ENCODE results near the gene UBXN1. TPM values are rescaled to one million over a fixed set of nuclear protein-coding genes. Genes with fewer than 3 reads are reported as not detected.

The UBXN1 gene
- total and polyA plus RNA-seq, 10 of the 15 experiments (the other 5 are each of a cell fraction or from before 2014, with no cell fraction given): 7.0 to 173 (median 106) TPM

- RAD21 ChIA-PET (ENCODE audit: unreplicated experiment): no interaction called here
- in situ Hi-C loops (cut with MboI) (no loop called here), intact Hi-C loops (cut with micrococcal nuclease; ENCODE audit: unreplicated experiment) (no loop called here)
- FAIRE-seq (no peak), ATAC-seq (no peak), DNase-seq (ENCODE audit: low read depth, low spot score) (no peak)
- SMC1A ChIA-PET (ENCODE audit: uncharacterized antibody, unreplicated experiment): interaction anchor here (1.4 kb wide), 1 partner anchor 50 kb away, joined by 4 read pairs; no protein-coding TSS in a partner anchor
- Histone ChIP-seq H4K20me1 (ENCODE audit: control insufficient read depth, insufficient read depth) (no peaks in the 10 kb centered on the region; the same call in 1 of the 2 replicates), H3K9ac (ENCODE audit: control insufficient read depth, insufficient read depth, low read length) (no peak overlapping the region), H3K79me2 (ENCODE audit: control insufficient read depth, insufficient read depth, low read length) (peaks cover 47% of the 10 kb centered on the region), H3K9me3 (replicated peaks; ENCODE audit: control insufficient read depth, insufficient read depth, low read length) (no peaks in the 10 kb centered on the region), H3K4me3 (no peak overlapping the region), H3K27ac (ENCODE audit: control insufficient read depth, insufficient read depth) (no peak overlapping the region), H3K36me3 (ENCODE audit: control insufficient read depth in 2 of 2, insufficient read depth in 2 of 2, low read length in 1 of 2) (peaks cover 5 to 13% of the 10 kb centered on the region in 2 experiments; a peak in 3 of 4 replicates), H2AFZ (ENCODE audit: control insufficient read depth, low read depth, low read length) (no peak overlapping the region), H3K27me3 (replicated peaks in 1 of 2; ENCODE audit: control insufficient read depth in 2 of 2, insufficient read depth in 2 of 2, low read length in 1 of 2) (no peaks in the 10 kb centered on the region), H3K4me1 (ENCODE audit: control insufficient read depth, insufficient read depth, low read length) (peaks cover 4% of the 10 kb centered on the region), H3K4me2 (ENCODE audit: control insufficient read depth, insufficient read depth) (no peak overlapping the region)
- POLR2A ChIA-PET: interaction anchor here (0.5 to 14.6 kb wide), 6 partner anchors 21 to 224 kb away, joined by 3 to 295 read pairs (median 5); partner anchors contain the start of genes B3GAT3, C11orf98, CSKMT and LBHD1
- TF ChIP-seq CHD1 (IDR thresholded peaks at IDR 0.05; ENCODE audit: low read depth, low read length) (no peak), ZBTB40 (IDR thresholded peaks at IDR 0.05; ENCODE audit: borderline replicate concordance) (no peak), MEF2A (IDR thresholded peaks at IDR 0.05; ENCODE audit: insufficient read depth, low read depth, low read length) (no peak), RB1 (IDR thresholded peaks at IDR 0.05; ENCODE audit: borderline replicate concordance) (no peak), SMAD1 (IDR thresholded peaks at IDR 0.05; ENCODE audit: low read depth, partially characterized antibody) (no peak)
- CTCF ChIA-PET: interaction anchor here (1.0 to 1.7 kb wide), 2 partner anchors 38 to 45 kb away, joined by 4 to 5 read pairs; no protein-coding TSS in a partner anchor
- no TSS peak for BruUV-seq (replicated peaks)
- WGBS (ENCODE audit: insufficient coverage, insufficient replicate concordance, low lambda C conversion rate, missing lambda C conversion rate): over 99% methylated on average over 11 of the region's 11 CpGs
Measured at GRCh38 chr11:62648967-62649364, 29.9 kb downstream of the UBXN1 start.
